Fibroblast of skin of left biceps (primary cell): Measurements from ENCODE around the gene TTC36.
"Not testable (repeated sequence)": the region's sequence is repeated elsewhere in the genome, so short reads cannot be mapped to it uniquely, and the experiment has no call there.

Source experiments
- DNase-seq, 2 experiments: peaks; one replicate each; pipeline ENCODE4 v3.0.0-alpha.2; 2013; ENCODE audit warnings: low read depth in 2 of 2

TTC36 gene, protein sequence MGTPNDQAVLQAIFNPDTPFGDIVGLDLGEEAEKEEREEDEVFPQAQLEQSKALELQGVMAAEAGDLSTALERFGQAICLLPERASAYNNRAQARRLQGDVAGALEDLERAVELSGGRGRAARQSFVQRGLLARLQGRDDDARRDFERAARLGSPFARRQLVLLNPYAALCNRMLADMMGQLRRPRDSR

DNA sequence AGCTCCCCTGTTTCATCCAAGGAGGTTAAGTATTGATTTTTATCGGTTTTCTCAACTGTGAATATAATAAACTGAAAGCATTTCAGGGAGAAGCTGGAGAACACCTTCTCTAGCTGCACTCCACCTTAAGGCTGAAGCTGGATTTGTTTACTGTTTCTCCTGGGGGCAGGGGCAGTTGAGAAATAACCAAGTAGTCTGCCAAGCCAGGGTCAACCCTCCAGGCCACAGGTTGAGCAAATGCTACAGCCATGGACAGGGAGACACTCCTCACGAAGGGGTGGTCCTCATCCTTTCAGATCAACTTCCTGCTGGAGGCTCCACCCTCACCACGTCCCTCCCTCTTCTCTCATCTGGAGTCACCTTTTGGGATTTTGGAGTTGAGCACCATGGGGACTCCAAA lies at the start of gene TTC36:
Gene TTC36 (plus strand): TSS at position 366 of the 400 bp plus-strand sequence. CDS start 21 bp downstream, at position 387.
- DNase-seq, result no peak

DNA sequence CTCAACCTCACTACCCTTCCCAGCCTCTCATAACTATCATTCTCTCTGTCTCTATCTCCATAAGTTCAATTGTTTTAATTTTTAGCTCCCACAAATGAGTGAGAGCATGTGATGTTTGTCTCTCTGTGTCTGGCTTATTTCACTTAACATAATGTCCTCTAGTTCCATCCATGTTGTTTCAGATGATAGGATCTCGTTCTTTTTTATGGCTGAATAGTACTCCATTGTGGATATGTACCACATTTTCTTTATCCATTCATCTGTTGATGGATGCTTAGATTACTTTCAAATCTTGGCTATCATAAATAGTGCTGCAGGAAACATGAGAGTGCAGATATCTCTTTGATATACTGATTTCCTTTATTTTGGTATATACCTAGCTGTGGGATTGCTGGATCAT lies 46.0 kb upstream of the TTC36 start:
- DNase-seq, result not testable (repeated sequence)

DNA sequence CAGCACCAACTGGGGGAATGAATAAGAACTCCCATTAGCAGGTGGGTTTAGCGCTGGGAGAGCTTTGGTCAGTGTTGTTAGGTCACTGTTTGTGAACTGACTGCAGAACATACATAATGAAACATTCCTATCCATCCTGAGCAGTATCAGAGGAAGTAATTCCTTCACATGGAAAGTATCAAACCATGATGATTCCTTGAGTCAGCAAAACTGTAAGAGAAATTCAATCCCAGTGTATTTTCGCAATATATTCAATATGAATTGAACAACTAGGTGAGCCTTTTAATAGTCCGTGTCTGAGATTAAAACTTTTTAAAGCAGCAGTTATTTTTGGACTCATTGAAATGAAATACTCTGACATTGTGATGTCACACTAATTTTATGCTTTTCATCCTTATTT lies 42.9 kb upstream of the TTC36 start:
- no peak for DNase-seq

DNA sequence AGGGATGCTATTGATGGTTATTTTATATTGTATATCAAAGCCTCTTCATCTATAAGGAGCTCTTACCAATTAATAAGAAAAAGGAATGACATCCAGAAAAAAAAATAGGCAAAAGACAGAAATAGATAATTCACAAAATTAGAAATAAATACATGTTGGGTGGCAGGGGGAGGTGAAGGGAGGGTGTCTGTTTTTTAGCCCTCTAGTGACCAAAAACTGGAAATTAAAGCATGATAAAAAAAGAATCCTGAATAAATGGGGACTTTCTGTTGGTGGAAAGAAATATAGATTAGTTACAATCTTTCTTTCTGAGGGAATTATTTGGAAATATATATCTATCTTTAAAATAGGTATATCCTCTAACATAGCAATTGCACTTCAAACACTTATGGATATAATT lies 42.0 kb upstream of the TTC36 start:
- no peak for DNase-seq

DNA sequence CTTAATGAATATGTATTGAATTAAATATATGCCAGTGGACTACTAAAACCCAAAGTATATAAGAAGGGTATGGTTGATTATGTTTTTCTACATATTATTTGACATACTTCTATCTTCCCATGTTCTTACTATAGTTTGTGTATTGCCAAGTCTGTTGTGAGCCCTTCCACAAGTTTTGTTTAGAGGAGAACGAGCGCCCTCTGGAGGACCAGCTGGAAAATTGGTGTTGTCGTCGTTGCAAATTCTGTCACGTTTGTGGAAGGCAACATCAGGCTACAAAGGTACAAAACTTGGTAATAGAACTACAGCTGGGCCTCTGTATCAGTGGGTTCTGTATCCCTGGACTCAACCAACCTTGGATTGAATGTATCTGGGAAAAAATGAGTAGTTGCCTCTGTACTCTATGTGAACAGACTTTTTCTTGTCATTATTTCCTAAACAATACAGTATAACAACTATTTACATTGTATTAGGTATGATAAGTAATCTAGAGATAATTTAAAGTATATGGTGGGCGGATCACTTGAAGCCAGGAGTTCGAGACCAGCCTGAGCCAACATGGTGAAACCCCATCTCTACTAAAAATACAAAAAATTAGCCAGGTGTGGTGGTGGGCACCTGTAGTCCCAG lies 38.7 kb upstream of the TTC36 start:
- DNase-seq, result peak; percentile 20 to 33

DNA sequence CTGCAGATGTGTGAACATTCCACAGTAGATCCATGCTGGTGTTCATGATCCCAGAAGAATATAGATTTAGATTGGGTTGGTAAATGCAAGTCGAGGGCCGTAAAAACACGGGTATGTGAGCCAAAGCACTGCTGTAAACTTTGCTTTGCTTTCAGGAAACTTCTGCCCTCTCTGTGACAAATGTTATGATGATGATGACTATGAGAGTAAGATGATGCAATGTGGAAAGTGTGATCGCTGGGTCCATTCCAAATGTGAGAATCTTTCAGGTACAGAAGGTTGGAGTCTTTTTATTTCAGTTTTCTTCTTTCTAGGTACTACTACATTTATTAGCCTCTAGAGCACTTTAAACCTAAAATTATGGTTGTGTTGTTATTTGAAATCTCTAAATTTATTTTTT lies 36.2 kb upstream of the TTC36 start:
- DNase-seq, result no peak

DNA sequence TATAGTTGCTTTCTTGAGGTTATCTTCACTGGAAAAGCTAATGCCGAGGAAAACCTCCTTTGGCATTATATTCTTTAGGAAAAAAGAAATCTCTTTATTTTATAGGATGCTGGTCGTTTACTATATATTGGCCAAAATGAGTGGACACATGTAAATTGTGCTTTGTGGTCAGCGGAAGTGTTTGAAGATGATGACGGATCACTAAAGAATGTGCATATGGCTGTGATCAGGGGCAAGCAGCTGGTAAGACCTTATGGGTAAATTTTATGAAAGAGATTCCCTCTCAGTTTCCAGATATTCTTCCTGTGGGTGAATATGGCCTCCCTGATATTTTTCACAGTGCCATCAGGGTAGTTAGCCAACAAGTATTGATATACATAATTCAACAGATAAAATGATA lies 29.4 kb upstream of the TTC36 start:
- no peak for DNase-seq

DNA sequence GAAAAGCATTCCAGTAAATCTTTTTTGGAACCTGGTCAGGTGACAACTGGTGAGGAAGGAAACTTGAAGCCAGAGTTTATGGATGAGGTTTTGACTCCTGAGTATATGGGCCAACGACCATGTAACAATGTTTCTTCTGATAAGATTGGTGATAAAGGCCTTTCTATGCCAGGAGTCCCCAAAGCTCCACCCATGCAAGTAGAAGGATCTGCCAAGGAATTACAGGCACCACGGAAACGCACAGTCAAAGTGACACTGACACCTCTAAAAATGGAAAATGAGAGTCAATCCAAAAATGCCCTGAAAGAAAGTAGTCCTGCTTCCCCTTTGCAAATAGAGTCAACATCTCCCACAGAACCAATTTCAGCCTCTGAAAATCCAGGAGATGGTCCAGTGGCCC lies 24.1 kb upstream of the TTC36 start:
- no peak for DNase-seq

DNA sequence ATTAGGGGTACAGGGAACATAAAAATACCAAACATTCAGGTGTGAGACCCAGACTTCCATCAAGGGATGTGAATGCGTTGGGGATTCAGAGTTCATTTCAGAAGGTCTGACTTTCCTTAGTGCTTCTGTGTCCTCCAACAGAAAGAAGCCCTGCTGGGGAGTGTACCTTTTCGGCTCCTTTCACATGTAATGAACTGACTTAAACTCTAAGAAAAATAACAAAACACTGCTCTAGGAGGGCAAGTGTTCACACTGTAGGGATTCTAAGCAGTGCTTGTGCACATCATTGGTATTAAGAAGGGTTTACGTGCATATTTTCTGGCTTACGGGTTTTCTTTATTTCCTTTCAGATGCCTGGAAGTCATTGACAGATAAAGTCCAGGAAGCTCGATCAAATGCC lies 15.7 kb upstream of the TTC36 start:
- no peak for DNase-seq

DNA sequence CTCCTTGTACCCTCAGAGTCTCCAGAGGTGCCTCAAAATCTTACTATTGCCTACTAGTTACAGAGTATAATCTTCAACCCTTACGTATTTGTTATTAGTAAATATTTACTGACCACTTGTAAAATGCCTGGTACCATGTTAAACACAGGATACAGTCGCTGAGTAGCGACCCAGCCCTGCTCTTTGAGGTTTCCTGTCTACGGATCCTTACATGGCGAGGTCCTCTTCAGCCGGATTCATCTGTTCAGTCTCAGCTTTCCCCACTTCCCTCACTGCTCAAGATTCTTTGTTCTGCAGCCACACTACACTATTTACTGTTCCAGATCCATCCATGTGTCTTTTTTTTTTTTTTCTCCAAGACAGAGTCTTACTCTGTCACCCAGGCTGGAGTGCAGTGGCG lies 13.2 kb upstream of the TTC36 start:
- DNase-seq, result no peak

DNA sequence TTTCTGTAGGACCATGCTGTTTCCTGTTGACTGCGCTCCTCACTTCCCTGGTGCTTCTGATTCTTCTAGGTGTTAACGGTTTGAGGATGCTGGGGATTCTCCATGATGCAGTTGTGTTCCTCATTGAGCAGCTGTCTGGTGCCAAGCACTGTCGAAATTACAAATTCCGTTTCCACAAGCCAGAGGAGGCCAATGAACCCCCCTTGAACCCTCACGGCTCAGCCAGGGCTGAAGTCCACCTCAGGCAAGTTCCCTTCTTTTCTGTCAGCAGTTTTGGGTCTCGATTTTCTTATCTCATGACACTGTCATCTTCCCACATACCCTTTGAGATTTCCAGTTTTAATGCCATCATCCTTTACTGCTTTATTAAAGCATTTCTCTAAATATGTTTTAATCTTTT lies 7.7 kb upstream of the TTC36 start:
- DNase-seq, result no peak

DNA sequence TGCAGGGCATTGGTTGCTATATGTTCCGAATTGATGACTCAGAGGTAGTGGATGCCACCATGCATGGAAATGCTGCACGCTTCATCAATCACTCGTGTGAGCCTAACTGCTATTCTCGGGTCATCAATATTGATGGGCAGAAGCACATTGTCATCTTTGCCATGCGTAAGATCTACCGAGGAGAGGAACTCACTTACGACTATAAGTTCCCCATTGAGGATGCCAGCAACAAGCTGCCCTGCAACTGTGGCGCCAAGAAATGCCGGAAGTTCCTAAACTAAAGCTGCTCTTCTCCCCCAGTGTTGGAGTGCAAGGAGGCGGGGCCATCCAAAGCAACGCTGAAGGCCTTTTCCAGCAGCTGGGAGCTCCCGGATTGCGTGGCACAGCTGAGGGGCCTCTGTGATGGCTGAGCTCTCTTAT lies 5.4 kb upstream of the TTC36 start:
- no peak for DNase-seq

DNA sequence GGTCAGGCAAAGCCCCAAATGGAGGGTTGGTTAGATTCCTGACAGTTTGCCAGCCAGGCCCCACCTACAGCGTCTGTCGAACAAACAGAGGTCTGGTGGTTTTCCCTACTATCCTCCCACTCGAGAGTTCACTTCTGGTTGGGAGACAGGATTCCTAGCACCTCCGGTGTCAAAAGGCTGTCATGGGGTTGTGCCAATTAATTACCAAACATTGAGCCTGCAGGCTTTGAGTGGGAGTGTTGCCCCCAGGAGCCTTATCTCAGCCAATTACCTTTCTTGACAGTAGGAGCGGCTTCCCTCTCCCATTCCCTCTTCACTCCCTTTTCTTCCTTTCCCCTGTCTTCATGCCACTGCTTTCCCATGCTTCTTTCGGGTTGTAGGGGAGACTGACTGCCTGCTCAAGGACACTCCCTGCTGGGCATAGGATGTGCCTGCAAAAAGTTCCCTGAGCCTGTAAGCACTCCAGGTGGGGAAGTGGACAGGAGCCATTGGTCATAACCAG lies 4.7 kb upstream of the TTC36 start:
- no peak for DNase-seq

DNA sequence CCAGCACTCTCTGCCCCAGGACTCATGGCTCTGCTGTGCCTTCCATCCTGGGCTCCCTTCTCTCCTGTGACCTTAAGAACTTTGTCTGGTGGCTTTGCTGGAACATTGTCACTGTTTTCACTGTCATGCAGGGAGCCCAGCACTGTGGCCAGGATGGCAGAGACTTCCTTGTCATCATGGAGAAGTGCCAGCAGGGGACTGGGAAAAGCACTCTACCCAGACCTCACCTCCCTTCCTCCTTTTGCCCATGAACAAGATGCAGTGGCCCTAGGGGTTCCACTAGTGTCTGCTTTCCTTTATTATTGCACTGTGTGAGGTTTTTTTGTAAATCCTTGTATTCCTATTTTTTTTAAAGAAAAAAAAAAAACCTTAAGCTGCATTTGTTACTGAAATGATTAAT lies 2.9 kb upstream of the TTC36 start:
- DNase-seq, result no peak

DNA sequence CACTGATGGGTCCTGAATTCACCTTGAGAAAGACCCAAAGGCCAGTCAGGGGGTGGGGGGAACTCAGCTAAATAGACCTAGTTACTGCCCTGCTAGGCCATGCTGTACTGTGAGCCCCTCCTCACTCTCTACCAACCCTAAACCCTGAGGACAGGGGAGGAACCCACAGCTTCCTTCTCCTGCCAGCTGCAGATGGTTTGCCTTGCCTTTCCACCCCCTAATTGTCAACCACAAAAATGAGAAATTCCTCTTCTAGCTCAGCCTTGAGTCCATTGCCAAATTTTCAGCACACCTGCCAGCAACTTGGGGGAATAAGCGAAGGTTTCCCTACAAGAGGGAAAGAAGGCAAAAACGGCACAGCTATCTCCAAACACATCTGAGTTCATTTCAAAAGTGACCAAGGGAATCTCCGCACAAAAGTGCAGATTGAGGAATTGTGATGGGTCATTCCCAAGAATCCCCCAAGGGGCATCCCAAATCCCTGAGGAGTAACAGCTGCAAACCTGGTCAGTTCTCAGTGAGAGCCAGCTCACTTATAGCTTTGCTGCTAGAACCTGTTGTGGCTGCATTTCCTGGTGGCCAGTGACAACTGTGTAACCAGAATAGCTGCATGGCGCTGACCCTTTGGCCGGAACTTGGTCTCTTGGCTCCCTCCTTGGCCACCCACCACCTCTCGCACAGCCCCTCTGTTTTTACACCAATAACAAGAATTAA lies 2.4 kb upstream of the TTC36 start:
- DNase-seq, result no peak

DNA sequence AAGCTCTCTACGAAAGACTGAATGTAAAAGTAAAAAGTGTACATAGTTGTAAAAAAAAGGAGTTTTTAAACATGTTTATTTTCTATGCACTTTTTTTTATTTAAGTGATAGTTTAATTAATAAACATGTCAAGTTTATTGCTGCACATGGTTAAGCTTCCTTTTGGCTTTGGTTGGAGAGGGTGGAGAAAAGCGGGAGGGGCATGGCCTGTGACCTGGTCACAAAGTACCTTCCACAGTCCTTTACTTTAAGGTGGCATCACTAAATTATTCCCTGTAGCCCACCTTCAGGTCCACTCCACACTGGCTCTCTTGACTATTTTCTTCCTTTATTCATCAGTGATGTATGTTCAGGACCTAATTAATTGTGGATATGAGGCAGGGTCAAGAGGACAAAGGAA lies 586 bp upstream of the TTC36 start:
- DNase-seq, result no peak

DNA sequence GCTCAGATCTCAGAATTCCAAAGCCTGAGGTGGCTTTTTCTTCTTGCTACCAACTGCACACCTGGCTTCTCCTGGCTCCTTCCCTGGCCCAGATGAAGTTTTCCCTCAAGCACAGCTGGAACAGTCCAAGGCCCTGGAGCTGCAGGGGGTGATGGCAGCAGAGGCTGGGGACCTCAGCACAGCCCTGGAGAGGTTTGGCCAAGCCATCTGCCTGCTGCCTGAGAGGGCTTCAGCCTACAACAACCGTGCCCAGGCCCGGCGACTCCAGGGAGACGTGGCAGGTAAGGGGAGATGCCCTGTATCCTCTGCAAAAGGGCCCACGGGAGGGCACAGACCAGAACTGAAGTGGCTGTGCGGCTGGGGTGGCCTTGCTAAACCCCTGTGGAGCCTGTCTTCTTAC lies 1.2 kb downstream of the TTC36 start:
- no peak for DNase-seq

DNA sequence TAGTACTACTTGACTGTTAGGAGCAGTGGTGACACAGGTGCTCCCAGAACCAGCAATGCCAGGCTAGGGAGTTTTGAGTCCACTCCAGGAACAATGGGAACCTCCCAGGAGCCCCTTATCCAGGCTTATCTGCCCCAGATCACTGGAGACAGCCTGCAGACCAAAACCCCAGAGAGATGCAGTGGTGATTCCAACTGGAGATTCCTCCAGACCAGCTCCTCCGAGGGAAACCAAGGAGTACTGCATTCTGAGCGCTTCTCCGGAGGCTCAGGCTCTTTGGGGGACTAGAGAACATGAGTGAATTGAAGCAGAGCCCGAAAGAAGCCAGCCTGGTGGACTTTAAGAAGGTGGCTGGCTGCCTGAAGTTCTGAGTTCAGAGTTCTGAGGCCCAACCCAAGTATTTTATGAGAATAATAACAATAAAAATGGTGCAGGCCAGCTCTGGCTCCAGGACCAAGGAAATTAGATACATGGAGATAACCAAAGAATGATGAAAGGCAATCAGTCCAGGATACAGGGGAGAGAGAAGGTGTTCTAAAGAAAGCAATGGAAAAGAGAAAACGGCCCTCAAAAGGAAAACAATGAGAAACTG lies 2.4 kb downstream of the TTC36 start:
- DNase-seq, result no peak

DNA sequence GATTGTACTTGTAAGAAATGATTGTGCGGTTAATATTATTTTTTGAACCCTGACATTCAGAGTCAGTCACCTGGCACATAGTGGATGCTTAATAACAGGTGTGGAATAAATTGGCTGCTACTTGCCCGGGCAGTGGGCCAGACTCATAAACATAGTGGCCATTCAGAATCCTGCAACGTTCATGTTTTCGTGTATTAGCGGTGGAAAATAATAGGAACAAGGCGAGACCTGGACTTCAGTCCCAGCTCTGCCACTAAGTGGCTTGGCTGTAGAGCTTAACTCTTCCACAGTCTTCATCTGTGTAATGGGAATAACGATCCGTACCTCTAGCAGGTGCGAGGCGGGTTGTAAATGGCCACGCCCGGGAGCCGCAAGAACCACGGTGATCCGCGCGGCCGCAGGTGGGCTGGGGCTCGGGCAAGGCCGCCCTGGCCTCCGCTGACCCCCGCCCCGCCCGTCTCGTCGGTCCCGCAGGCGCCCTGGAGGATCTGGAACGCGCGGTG lies 3.0 kb downstream of the TTC36 start:
- DNase-seq, result no peak

DNA sequence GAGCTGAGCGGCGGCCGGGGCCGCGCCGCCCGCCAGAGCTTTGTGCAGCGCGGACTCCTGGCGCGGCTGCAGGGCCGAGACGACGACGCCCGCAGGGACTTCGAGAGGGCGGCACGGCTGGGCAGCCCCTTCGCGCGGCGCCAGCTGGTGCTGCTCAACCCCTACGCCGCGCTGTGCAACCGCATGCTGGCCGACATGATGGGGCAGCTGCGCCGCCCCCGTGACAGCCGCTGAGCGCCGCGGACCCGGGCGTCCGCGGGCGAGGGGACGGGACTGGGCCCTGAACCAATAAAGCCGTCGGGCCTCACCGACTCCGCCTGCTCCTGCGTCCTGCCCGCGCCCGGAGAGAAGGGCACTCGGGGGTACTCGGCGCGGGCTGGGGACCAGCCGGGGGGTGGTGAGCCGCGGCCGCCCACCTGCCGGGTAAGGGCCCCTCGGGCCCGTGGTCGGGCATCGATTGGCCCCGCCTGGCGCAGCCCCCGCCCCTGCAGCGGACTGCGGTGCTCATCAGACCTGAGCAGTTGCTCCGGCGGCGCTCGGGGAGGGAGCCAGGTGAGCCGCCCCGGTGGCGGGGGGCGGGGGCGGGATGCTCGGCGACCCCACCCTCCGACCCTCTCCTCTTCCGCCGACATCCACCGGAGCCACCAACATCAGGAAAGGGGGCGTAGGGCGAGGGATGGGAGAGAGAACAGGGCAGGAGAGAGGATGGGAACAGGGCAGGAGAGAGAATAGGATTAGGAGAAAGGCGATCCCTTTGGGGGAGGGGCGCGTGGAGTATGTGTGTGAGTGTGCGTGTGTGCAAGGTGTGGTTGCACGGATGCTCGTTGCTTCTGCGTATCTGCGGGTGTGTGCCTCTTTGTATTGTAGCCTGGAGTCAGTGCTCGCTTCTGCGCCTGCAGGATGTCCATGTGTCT lies 3.7 kb downstream of the TTC36 start, which contains the start of gene TMEM25:
Gene TMEM25 (plus strand): TSS at position 510 of the 914 bp plus-strand sequence. CDS start 610 bp downstream, outside the sequence.
- no peak for DNase-seq

DNA sequence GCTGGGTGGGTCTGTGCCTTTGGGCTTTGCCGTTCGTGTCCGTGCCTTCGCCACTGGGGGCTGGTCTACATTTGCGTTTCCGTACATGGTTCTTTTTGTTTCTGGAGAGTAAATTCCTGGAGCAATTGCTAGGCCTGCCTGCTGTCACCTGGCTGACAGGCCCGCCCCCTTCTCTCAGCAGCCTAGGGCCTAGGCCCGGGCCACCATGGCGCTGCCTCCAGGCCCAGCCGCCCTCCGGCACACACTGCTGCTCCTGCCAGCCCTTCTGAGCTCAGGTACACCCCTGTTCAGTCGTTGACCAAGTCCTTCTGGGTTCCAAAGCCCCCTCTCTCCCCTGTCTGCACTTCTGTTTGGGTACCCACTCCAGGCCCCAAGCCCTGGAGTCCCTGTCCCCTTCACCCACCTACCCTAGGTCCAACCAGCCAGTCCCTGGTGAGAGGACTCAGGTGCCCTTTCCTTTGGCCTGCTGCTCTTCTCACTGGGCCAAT lies 4.4 kb downstream of the TTC36 start:
- DNase-seq, result no peak
